ENCODE data around the gene CDK2AP2.
A peak's percentile ranks its signal among the peaks of the same experiment; 100 is the strongest.
"Not testable (repeated sequence)": the region's sequence is repeated elsewhere in the genome, so short reads cannot be mapped to it uniquely, and the experiment has no call there.

CDK2AP2 gene

GRCh38 chr11:67507864-67508485 is at the start of gene CDK2AP2:
CDK2AP2 (minus strand) TSS chr11:67508162; CDS start chr11:67508082, 80 bp downstream.
- DNase-seq (ENCODE audit: low spot score), result peak; percentile 99

- DNase-seq (ENCODE audit: low spot score), result no peak
Observed at GRCh38 chr11:67556244-67556643, 48.3 kb upstream of the CDK2AP2 start.

GRCh38 chr11:67551697-67552096 is 43.7 kb upstream of the CDK2AP2 start:
- not testable (repeated sequence) for DNase-seq (ENCODE audit: low spot score)

- no peak for DNase-seq (ENCODE audit: low spot score)
Observed at GRCh38 chr11:67551127-67551526, 43.2 kb upstream of the CDK2AP2 start.

- no peak for DNase-seq (ENCODE audit: low spot score)
Observed at GRCh38 chr11:67548555-67549110, 40.7 kb upstream of the CDK2AP2 start.

- not testable (repeated sequence) for DNase-seq (ENCODE audit: low spot score)
Observed at GRCh38 chr11:67548112-67548511, 40.1 kb upstream of the CDK2AP2 start.

- DNase-seq (ENCODE audit: low spot score), result no peak
Observed at GRCh38 chr11:67545280-67545679, 37.3 kb upstream of the CDK2AP2 start.

GRCh38 chr11:67544616-67545242 is 36.8 kb upstream of the CDK2AP2 start:
- DNase-seq (ENCODE audit: low spot score), result no peak

GRCh38 chr11:67543585-67543984 is 35.6 kb upstream of the CDK2AP2 start:
- no peak for DNase-seq (ENCODE audit: low spot score)

- no peak for DNase-seq (ENCODE audit: low spot score)
Observed at GRCh38 chr11:67542971-67543370, 35.0 kb upstream of the CDK2AP2 start.

GRCh38 chr11:67542169-67542568 is 34.2 kb upstream of the CDK2AP2 start:
- no peak for DNase-seq (ENCODE audit: low spot score)

- no peak for DNase-seq (ENCODE audit: low spot score)
Observed at GRCh38 chr11:67541198-67541597, 33.2 kb upstream of the CDK2AP2 start.

- DNase-seq (ENCODE audit: low spot score), result no peak
Observed at GRCh38 chr11:67539550-67539949, 31.6 kb upstream of the CDK2AP2 start.

- DNase-seq (ENCODE audit: low spot score), result no peak
Observed at GRCh38 chr11:67538823-67539505, 31.0 kb upstream of the CDK2AP2 start.

GRCh38 chr11:67538306-67538705 is 30.3 kb upstream of the CDK2AP2 start:
- DNase-seq (ENCODE audit: low spot score), result no peak

GRCh38 chr11:67535561-67535960 is 27.6 kb upstream of the CDK2AP2 start:
- DNase-seq (ENCODE audit: low spot score), result no peak

GRCh38 chr11:67534070-67534679 is 26.2 kb upstream of the CDK2AP2 start:
- no peak for DNase-seq (ENCODE audit: low spot score)

- no peak for DNase-seq (ENCODE audit: low spot score)
Observed at GRCh38 chr11:67532889-67533288, 24.9 kb upstream of the CDK2AP2 start.

GRCh38 chr11:67530282-67530592 is 22.3 kb upstream of the CDK2AP2 start:
- DNase-seq (ENCODE audit: low spot score), result no peak

- DNase-seq (ENCODE audit: low spot score), result no peak
Observed at GRCh38 chr11:67528376-67528775, 20.4 kb upstream of the CDK2AP2 start.

- DNase-seq (ENCODE audit: low spot score), result no peak
Observed at GRCh38 chr11:67525275-67525976, 17.5 kb upstream of the CDK2AP2 start.

- DNase-seq (ENCODE audit: low spot score), result no peak
Observed at GRCh38 chr11:67524480-67524808, 16.5 kb upstream of the CDK2AP2 start.
